Endothelial cell of umbilical vein (primary cell): ENCODE measurements around the gene CDH11. TPM values are rescaled to one million over a fixed set of nuclear protein-coding genes. Genes with fewer than 3 reads are reported as not detected.

ENCODE experiments used
- BruUV-seq: library from RNA; stranded (reverse); fragments of 400-500 nt; replicated peaks from 2 replicates; lab custom pipeline; 2021; lab: Mats Ljungman, UMichigan
- CTCF ChIA-PET: fragments of 300-600, 350-600 bp; sonication (Branson Sonifier 250); formaldehyde crosslinking; loops from one replicate; lab custom pipeline; 2021; ENCODE audit warnings: antibody characterized with exemption, inconsistent platforms; lab: Charles Lee
- POLR2A ChIA-PET: fragments of 300-600, 350-600 bp; sonication (Branson Sonifier 250); formaldehyde crosslinking; loops from one replicate; lab custom pipeline; 2021; ENCODE audit warnings: antibody characterized with exemption, inconsistent platforms; lab: Charles Lee
- DNase-seq: peaks from one replicate; pipeline ENCODE4 v3.0.0-alpha.2; 2011; ENCODE audit warnings: low read depth, low spot score
- FAIRE-seq: peaks from 2 replicates; lab custom pipeline; 2011; peaks lifted over from hg19 to GRCh38; lab: Jason Lieb, UNC
- H2AFZ ChIP-seq: 2 replicates; pipeline ENCODE4 v1.6.0; 2012; ENCODE audit warnings: low read depth, low read length, control low read depth, inconsistent platforms
- H3K27ac ChIP-seq: 2 replicates; pipeline ENCODE4 v1.5.1; 2011; ENCODE audit warnings: low read depth, mild to moderate bottlenecking, control low read depth, low read length, moderate library complexity; ENCODE audit not compliant: insufficient read depth
- H3K27me3 ChIP-seq, 2 experiments: 2 replicates each; pipeline versions ENCODE4 v1.6.0 to v1.6.1; 2011; ENCODE audit warnings: low read length in 2 of 2, mixed read lengths in 1 of 2; ENCODE audit not compliant: control insufficient read depth in 2 of 2, insufficient read depth in 2 of 2
- H3K36me3 ChIP-seq, 2 experiments: 2 replicates in 1 of 2; 3 replicates in 1 of 2; pipeline ENCODE4 v1.5.1; 2011; ENCODE audit warnings: low read length in 2 of 2, mild to moderate bottlenecking in 1 of 2, moderate library complexity in 1 of 2; ENCODE audit not compliant: control insufficient read depth in 2 of 2, insufficient read depth in 2 of 2; ENCODE audit errors: extremely low read depth in 1 of 2
- H3K4me1 ChIP-seq: 3 replicates; pipeline ENCODE4 v1.5.1; 2011; ENCODE audit warnings: mild to moderate bottlenecking, low read length; ENCODE audit not compliant: control insufficient read depth, insufficient read depth; ENCODE audit errors: extremely low read depth
- H3K4me2 ChIP-seq: 2 replicates; pipeline ENCODE4 v1.6.1; 2011; ENCODE audit warnings: low read length, control low read depth, mixed read lengths; ENCODE audit not compliant: insufficient read depth
- H3K4me3 ChIP-seq, 3 experiments: fragments of 200-600 bp in 1 of 3; sonication (generic), shearing (Covaris generic) in 1 of 3; replicated peaks in 1 of 3; 2 replicates each; pipeline ENCODE4 v1.5.1; 2011 to 2016; ENCODE audit warnings: control low read depth in 3 of 3, low read length in 3 of 3, mild to moderate bottlenecking in 2 of 3, inconsistent platforms in 1 of 3, low read depth in 1 of 3, moderate library complexity in 1 of 3; ENCODE audit not compliant: insufficient read depth in 1 of 3
- H3K79me2 ChIP-seq: 2 replicates; pipeline ENCODE4 v1.6.0; 2012; ENCODE audit warnings: low read length, inconsistent platforms; ENCODE audit not compliant: control insufficient read depth, insufficient read depth
- H3K9ac ChIP-seq: replicated peaks from 2 replicates; pipeline ENCODE3; 2011; ENCODE audit warnings: low read length, control low read depth; ENCODE audit not compliant: insufficient read depth; ENCODE audit errors: extremely low read depth
- H3K9me1 ChIP-seq: replicated peaks from 3 replicates; pipeline ENCODE4 v1.6.0; 2011; ENCODE audit warnings: mild to moderate bottlenecking, low read length; ENCODE audit not compliant: control insufficient read depth, insufficient read depth; ENCODE audit errors: extremely low read depth
- H3K9me3 ChIP-seq: replicated peaks from 2 replicates; pipeline ENCODE4 v1.5.1; 2012; ENCODE audit warnings: low read length, inconsistent platforms; ENCODE audit not compliant: control insufficient read depth, insufficient read depth
- H4K20me1 ChIP-seq: replicated peaks from 2 replicates; pipeline ENCODE3; 2011; ENCODE audit warnings: mild to moderate bottlenecking, low read length; ENCODE audit not compliant: control insufficient read depth, insufficient read depth; ENCODE audit errors: extremely low read depth
- CTCF ChIP-seq, 2 donors: IDR thresholded peaks; 1 replicate in 1 of 2; 2 replicates in 1 of 2; pipeline ENCODE4 v1.5.1; 2011; ENCODE audit warnings: low read length in 2 of 2, mild to moderate bottlenecking in 2 of 2, moderate library complexity in 2 of 2, control low read depth in 1 of 2, inconsistent platforms in 1 of 2, low read depth in 1 of 2; ENCODE audit not compliant: insufficient read depth in 1 of 2; ENCODE audit errors: extremely low read depth in 1 of 2
- EZH2 ChIP-seq: IDR thresholded peaks from 2 replicates; pipeline ENCODE4 v1.6.1; 2012; ENCODE audit warnings: borderline replicate concordance, low read depth, mild to moderate bottlenecking, moderate library complexity, low read length, inconsistent platforms; ENCODE audit not compliant: severe bottlenecking
- FOS ChIP-seq: IDR thresholded peaks from 2 replicates; pipeline ENCODE4 v1.6.1; 2011; ENCODE audit warnings: mild to moderate bottlenecking, low read length, moderate library complexity, borderline replicate concordance; ENCODE audit not compliant: insufficient read depth
- GATA2 ChIP-seq: IDR thresholded peaks from 2 replicates; pipeline ENCODE4 v1.7.0; 2011; ENCODE audit warnings: low read depth, mild to moderate bottlenecking, moderate library complexity, mixed read lengths, low read length; ENCODE audit not compliant: insufficient read length, insufficient read depth
- JUN ChIP-seq: IDR thresholded peaks from 2 replicates; pipeline ENCODE4 v1.6.1; 2011; ENCODE audit warnings: borderline replicate concordance, low read depth; ENCODE audit not compliant: insufficient read length, insufficient read depth
- MAX ChIP-seq: IDR thresholded peaks from 2 replicates; pipeline ENCODE4 v1.6.1; 2011; ENCODE audit not compliant: insufficient read depth, insufficient read length
- POLR2A ChIP-seq: IDR thresholded peaks from 2 replicates; pipeline ENCODE4 v1.6.1; 2012; ENCODE audit warnings: low read depth, mild to moderate bottlenecking, control low read depth, low read length
- dilution Hi-C: fragments of 300-500 bp; cut with MboI; formaldehyde crosslinking; loops from one replicate; pipeline ENCODE4 v1.15.0; 2019; ENCODE audit warnings: low sequenced_read_pairs; ENCODE audit not compliant: extremely low pct_ligation_motif_present
- intact Hi-C: fragments of 100-400 bp; cut with micrococcal nuclease; formaldehyde crosslinking; loops from one replicate; pipeline ENCODE4 v1.10.0; 2022
- polyA plus RNA-seq, 4 experiments: library from polyadenylated mRNA; depleted of rRNA in 3 of 4; stranded (reverse) in 3 of 4; unstranded in 1 of 4; fragments of >200 nt; gene quantifications; 2 replicates each; pipeline versions ENCODE4 v1.2.1 to v1.2.3, GENCODE V29; 2011 to 2012; ENCODE audit warnings: missing spikeins in 1 of 4
- total RNA-seq: library from RNA; stranded (reverse); gene quantifications from 2 replicates; pipeline ENCODE4 v1.2.3, GENCODE V29; 2021

CDH11 gene
- total and polyA plus RNA-seq, 2 donors (not counting 3 experiments of a cell fraction or from before 2014, with no cell fraction given): 30.4 to 32.7 TPM

GRCh38 chr16:64903770-64904169 is 218.1 kb downstream of the CDH11 start:
- Histone ChIP-seq H3K4me3 (no peak overlapping the region), H3K9me1 (no peaks in the 10 kb centered on the region), H3K9me3 (no peaks in the 10 kb centered on the region), H3K79me2 (no peaks in the 10 kb centered on the region), H3K4me1 (no peaks in the 10 kb centered on the region), H4K20me1 (no peaks in the 10 kb centered on the region), H3K27ac (no peak overlapping the region), H3K36me3 (no peaks in the 10 kb centered on the region), H2AFZ (no peak overlapping the region), H3K27me3 (no peaks in the 10 kb centered on the region), H3K4me2 (no peak overlapping the region), H3K9ac (no peak overlapping the region)
- FAIRE-seq (no peak), DNase-seq (no peak)
- intact Hi-C loops (no loop called here), dilution Hi-C loops (no loop called here)
- ChIA-PET CTCF (no interaction called here), POLR2A (no interaction called here)
- TF ChIP-seq EZH2 (no peak), FOS (no peak), JUN (no peak), MAX (no peak), CTCF (IDR thresholded peaks at IDR 0.05; ENCODE audit: extremely low read depth in 1 of 2, insufficient read depth in 1 of 2, low read depth in 1 of 2, low read length in 2 of 2) (no peak), POLR2A (no peak), GATA2 (no peak)
- no TSS peak for BruUV-seq
